Right atrium auricular region (tissue), 2 donors: ENCODE results near the gene ASIC4. TPM values are rescaled to one million over a fixed set of nuclear protein-coding genes. Genes with fewer than 3 reads are reported as not detected.

Experiments used
- DNase-seq: peaks from one replicate; pipeline ENCODE4 v3.0.0-alpha.2; 2019; ENCODE audit warnings: low spot score
- H3K27ac ChIP-seq, 2 donors: fragments of 200-600 bp; sonication (generic); 1 replicate in 1 of 2; 2 replicates in 1 of 2; pipeline ENCODE4 v1.5.1; 2016 to 2019
- H3K27me3 ChIP-seq, 2 donors: fragments of 200-600 bp; sonication (generic); one replicate each; pipeline versions ENCODE4 v1.5.1 to v1.6.0; 2017 to 2019
- H3K36me3 ChIP-seq: fragments of 200-600 bp; sonication (generic); one replicate; pipeline ENCODE4 v1.5.1; 2016
- H3K4me1 ChIP-seq, 2 donors: fragments of 200-600 bp; sonication (generic); one replicate each; pipeline versions ENCODE4 v1.5.1 to v1.6.0; 2017 to 2019
- H3K4me3 ChIP-seq, 2 donors: fragments of 200-600 bp; sonication (generic); 1 replicate in 1 of 2; 2 replicates in 1 of 2; pipeline ENCODE4 v1.5.1; 2017 to 2019; ENCODE audit warnings: mild to moderate bottlenecking in 1 of 2, moderate library complexity in 1 of 2
- H3K9me3 ChIP-seq, 2 donors: fragments of 200-600 bp; sonication (generic); one replicate each; pipeline ENCODE4 v1.5.1; 2019
- total RNA-seq, 2 donors: library from RNA; depleted of rRNA; stranded (reverse); fragments of >200 nt; gene quantifications; one replicate each; pipeline ENCODE4 v1.1.0, GENCODE V29; 2016
- TF ChIP-seq, protein P1 (sequence below), 2 donors: fragments of 200-600 bp; sonication (generic); IDR thresholded peaks; one replicate each; pipeline ENCODE4 v1.5.1; 2019; ENCODE audit warnings: antibody characterized with exemption in 2 of 2

Gene ASIC4
- total RNA-seq, 2 donors from 2014 or later = not detected

DNA sequence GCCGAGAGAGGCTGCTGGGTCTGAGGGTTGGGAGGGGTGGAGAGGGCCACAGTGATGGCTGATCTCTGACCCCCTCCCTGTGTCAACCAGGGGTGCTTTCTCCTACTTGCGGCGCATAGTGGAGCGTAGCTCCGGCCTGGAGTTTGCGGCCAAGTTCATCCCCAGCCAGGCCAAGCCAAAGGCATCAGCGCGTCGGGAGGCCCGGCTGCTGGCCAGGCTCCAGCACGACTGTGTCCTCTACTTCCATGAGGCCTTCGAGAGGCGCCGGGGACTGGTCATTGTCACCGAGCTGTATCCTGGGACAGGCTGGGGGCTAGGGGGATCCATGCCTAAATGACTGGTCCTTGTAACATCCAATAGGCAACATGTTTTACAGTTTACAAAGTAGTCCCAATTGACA lies 36.5 kb upstream of the ASIC4 start:
- peaks cover 0 to 34% of the 10 kb centered on the region in 2 donors for H3K4me1 ChIP-seq
- no peak for DNase-seq
- H3K9me3 ChIP-seq = no peaks in the 10 kb centered on the region
- no peaks in the 10 kb centered on the region for H3K27me3 ChIP-seq
- peak overlapping the region; percentile 25 to 41 for H3K27ac ChIP-seq
- peaks cover 62% of the 10 kb centered on the region for H3K36me3 ChIP-seq
- H3K4me3 ChIP-seq = no peak overlapping the region
- TF ChIP-seq, protein P1, sequence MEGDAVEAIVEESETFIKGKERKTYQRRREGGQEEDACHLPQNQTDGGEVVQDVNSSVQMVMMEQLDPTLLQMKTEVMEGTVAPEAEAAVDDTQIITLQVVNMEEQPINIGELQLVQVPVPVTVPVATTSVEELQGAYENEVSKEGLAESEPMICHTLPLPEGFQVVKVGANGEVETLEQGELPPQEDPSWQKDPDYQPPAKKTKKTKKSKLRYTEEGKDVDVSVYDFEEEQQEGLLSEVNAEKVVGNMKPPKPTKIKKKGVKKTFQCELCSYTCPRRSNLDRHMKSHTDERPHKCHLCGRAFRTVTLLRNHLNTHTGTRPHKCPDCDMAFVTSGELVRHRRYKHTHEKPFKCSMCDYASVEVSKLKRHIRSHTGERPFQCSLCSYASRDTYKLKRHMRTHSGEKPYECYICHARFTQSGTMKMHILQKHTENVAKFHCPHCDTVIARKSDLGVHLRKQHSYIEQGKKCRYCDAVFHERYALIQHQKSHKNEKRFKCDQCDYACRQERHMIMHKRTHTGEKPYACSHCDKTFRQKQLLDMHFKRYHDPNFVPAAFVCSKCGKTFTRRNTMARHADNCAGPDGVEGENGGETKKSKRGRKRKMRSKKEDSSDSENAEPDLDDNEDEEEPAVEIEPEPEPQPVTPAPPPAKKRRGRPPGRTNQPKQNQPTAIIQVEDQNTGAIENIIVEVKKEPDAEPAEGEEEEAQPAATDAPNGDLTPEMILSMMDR (IDR thresholded peaks at IDR 0.05) = no peak

DNA sequence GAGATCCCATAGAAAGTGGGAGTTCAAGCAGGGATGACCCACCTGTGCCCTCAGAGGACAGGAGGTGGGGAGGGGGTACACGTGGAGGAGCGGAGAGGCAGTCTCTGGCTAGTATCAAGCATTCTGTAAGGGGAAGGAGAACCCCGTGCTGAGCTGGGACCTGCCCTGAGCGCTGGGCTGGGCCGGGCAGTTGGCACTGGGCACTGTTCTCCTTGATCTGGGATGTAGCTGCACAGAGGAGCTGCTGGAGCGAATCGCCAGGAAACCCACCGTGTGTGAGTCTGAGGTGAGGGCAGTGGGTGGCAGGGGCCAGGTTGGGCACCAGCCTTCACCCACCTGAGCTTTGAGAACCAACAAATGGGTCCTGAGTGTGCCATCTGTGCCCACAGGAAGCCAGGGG lies 35.4 kb upstream of the ASIC4 start:
- no peak for DNase-seq
- Histone ChIP-seq H3K4me3 (no peak overlapping the region), H3K36me3 (peaks cover 52% of the 10 kb centered on the region), H3K4me1 (peaks cover 0 to 45% of the 10 kb centered on the region in 2 donors), H3K9me3 (no peaks in the 10 kb centered on the region), H3K27ac (no peak overlapping the region), H3K27me3 (no peaks in the 10 kb centered on the region)
- TF ChIP-seq, protein P1 (IDR thresholded peaks at IDR 0.05) = no peak

DNA sequence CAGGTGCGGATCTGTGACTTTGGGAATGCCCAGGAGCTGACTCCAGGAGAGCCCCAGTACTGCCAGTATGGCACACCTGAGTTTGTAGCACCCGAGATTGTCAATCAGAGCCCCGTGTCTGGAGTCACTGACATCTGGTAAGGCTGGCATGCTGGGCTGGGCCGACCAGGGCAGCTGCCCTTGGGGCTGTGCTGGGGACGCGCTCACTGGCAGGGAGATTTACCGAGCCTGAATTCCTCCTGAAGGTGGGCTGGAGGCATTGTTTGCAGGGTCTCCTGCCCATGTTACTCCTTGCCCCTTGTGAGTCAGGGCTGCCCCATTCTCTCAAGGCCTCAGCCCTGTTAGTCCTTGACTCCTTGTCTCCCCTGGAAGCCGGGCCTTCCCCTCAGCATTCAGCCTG lies 34.3 kb upstream of the ASIC4 start:
- Histone ChIP-seq H3K27ac (no peak overlapping the region), H3K4me1 (peaks cover 0 to 53% of the 10 kb centered on the region in 2 donors), H3K36me3 (peaks cover 50% of the 10 kb centered on the region), H3K4me3 (no peak overlapping the region), H3K9me3 (no peaks in the 10 kb centered on the region), H3K27me3 (no peaks in the 10 kb centered on the region)
- TF ChIP-seq, protein P1 (IDR thresholded peaks at IDR 0.05) = no peak
- no peak for DNase-seq

DNA sequence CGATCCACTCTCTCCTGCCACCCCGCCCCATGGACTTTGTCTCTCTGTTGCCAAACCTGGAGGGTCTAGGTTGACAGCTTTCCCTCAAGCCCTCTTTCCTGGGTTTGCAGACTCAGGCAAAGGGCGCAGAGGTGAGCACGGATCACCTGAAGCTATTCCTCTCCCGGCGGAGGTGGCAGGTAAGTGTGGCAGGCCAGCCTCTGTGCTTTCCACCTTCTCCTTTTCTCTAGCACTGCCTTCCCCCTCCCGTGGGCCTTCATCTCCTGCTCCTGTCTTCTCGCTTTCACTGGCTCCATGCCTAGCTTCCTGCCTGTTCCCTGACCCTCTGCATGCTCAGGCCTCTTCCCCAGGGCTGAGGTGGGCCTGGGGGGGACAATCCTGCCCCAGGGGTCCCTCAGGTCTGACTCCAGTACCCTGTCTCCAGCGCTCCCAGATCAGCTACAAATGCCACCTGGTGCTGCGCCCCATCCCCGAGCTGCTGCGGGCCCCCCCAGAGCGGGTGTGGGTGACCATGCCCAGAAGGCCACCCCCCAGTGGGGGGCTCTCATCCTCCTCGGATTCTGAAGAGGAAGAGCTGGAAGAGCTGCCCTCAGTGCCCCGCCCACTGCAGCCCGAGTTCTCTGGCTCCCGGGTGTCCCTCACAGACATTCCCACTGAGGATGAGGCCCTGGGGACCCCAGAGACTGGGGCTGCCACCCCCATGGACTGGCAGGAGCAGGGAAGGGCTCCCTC lies 31.4 kb upstream of the ASIC4 start:
- Histone ChIP-seq H3K27ac (peak overlapping the region in 1 of 2 donors; percentile 51), H3K36me3 (peaks cover 52% of the 10 kb centered on the region), H3K4me1 (peaks cover 0 to 29% of the 10 kb centered on the region in 2 donors), H3K4me3 (no peak overlapping the region), H3K9me3 (no peaks in the 10 kb centered on the region), H3K27me3 (no peaks in the 10 kb centered on the region)
- TF ChIP-seq, protein P1 (IDR thresholded peaks at IDR 0.05) = no peak
- no peak for DNase-seq

DNA sequence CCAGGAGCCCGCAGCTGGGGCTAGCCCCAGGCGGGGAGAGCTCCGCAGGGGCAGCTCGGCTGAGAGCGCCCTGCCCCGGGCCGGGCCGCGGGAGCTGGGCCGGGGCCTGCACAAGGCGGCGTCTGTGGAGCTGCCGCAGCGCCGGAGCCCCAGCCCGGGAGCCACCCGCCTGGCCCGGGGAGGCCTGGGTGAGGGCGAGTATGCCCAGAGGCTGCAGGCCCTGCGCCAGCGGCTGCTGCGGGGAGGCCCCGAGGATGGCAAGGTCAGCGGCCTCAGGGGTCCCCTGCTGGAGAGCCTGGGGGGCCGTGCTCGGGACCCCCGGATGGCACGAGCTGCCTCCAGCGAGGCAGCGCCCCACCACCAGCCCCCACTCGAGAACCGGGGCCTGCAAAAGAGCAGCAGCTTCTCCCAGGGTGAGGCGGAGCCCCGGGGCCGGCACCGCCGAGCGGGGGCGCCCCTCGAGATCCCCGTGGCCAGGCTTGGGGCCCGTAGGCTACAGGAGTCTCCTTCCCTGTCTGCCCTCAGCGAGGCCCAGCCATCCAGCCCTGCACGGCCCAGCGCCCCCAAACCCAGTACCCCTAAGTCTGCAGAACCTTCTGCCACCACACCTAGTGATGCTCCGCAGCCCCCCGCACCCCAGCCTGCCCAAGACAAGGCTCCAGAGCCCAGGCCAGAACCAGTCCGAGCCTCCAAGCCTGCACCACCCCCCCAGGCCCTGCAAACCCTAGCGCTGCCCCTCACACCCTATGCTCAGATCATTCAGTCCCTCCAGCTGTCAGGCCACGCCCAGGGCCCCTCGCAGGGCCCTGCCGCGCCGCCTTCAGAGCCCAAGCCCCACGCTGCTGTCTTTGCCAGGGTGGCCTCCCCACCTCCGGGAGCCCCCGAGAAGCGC lies 30.6 kb upstream of the ASIC4 start:
- H3K9me3 ChIP-seq = no peaks in the 10 kb centered on the region
- DNase-seq = no peak
- H3K4me3 ChIP-seq = peak overlapping the region in 1 of 2 donors; percentile 35
- H3K36me3 ChIP-seq = peaks cover 51% of the 10 kb centered on the region
- TF ChIP-seq, protein P1 (IDR thresholded peaks at IDR 0.05) = no peak
- H3K27me3 ChIP-seq = no peaks in the 10 kb centered on the region
- H3K4me1 ChIP-seq = peaks cover 0 to 25% of the 10 kb centered on the region in 2 donors
- peak overlapping the region; percentile 51 to 56 for H3K27ac ChIP-seq
